ENCODE results near the gene SLC6A3.
A peak's percentile ranks its signal among the peaks of the same experiment; 100 is the strongest.

Gene SLC6A3

DNA sequence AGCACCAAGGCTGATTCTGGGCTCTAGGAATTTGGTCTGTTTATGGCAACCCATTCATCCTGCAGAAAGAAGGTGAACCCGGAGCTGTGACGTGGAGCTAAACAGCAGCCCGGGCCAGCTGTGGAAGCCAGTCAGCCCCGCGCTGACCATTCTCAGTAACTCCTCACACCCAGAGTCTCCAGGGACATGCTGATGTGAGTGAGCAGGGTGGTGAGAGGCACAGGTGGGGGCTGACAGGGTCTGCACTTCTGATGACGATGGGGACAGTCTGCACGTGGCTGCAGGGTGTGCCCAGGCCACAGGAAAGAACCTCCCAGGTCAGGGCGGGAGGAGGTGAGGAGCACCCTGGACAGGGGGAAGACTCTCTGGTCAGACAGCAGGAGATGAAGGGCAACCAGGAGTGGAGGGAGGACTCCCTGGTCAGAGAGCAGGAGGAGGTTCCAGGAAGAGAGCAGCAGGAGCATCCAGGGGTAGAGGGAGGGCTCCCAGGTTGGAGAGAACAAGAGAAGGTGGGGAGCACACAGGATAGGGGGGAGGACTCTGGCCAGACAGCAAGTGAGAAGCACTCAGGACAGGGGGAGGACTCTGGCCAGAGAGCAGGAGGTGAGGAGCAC is 26.1 kb upstream of the SLC6A3 start:
- in situ Hi-C loops (cut with MboI; ENCODE audit: low sequenced_read_pairs, unreplicated experiment): no loop called here
- TF ChIP-seq, protein P1, sequence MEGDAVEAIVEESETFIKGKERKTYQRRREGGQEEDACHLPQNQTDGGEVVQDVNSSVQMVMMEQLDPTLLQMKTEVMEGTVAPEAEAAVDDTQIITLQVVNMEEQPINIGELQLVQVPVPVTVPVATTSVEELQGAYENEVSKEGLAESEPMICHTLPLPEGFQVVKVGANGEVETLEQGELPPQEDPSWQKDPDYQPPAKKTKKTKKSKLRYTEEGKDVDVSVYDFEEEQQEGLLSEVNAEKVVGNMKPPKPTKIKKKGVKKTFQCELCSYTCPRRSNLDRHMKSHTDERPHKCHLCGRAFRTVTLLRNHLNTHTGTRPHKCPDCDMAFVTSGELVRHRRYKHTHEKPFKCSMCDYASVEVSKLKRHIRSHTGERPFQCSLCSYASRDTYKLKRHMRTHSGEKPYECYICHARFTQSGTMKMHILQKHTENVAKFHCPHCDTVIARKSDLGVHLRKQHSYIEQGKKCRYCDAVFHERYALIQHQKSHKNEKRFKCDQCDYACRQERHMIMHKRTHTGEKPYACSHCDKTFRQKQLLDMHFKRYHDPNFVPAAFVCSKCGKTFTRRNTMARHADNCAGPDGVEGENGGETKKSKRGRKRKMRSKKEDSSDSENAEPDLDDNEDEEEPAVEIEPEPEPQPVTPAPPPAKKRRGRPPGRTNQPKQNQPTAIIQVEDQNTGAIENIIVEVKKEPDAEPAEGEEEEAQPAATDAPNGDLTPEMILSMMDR (IDR thresholded peaks at IDR 0.05; ENCODE audit: borderline replicate concordance, control extremely low read depth, extremely low read depth, insufficient read depth, missing control alignments): no peak
- DNase-seq (ENCODE audit: low spot score): no peak

DNA sequence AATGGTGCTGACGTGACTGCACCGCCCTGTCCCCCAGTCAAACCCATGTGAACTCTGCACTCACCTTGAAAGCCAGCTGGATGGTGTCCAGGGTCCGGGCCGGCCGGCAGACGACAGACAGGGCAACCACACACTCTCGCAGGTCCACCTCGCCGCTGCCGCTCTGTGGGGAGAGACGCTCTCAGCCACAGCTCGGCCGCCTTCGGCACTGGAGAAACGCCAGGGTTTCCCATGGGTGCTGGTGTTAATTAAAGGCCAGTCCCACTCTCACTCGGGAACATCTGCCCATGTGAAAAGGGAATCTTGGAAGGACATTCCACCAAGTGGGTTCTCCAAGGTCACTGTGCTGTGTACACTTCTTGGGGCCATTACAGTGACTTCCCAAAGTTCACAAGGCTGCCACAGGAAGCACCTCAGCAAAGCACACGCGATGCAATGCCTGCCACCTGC is 25.5 kb upstream of the SLC6A3 start:
- TF ChIP-seq, protein P1 (IDR thresholded peaks at IDR 0.05; ENCODE audit: borderline replicate concordance, control extremely low read depth, extremely low read depth, insufficient read depth, missing control alignments): no peak
- in situ Hi-C loops (cut with MboI; ENCODE audit: low sequenced_read_pairs, unreplicated experiment): no loop called here
- DNase-seq (ENCODE audit: low spot score): no peak

DNA sequence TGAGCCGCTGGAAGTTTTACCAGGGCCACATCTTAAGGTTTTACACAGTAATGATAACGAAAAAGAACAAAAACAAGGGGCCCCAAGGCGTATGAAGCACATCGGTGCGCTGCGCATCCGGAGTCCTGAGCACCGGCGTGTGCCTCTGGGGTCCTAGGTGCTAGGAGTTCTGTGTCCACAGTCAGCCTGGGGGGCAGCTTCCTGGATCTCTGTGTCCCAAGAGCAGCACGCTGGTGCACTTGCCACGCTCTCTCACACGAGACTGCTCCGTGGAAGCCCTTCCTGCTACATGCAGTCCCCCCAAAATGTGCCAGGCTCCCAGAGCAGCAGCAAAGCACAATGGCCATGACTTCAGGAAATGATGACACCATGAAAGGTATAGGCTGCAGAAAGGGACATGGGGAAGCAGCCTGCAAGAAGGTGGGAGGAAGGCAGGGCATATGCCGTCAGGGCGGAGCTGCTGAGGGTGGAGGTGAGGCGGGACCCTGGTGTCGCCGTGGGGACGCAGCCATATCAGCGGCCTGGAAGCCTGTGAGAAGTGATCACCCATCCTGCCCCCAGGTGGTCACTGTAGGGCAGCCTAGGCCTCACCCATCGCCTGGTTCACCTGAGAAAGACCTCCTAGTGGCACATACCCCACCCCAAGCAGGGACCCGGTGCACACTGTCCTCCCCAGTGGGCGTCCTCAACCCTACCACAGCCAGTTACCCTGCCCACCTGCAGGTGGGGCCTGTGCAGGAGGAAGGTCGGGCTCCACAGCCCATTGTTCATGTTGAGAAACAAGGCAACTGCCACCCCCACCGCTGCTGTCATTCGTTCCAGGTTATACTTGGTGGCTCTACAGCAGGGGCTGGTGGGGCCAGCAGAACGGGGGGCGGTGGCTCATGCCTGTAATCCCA is 23.6 kb upstream of the SLC6A3 start:
- TF ChIP-seq, protein P1 (IDR thresholded peaks at IDR 0.05; ENCODE audit: borderline replicate concordance, control extremely low read depth, extremely low read depth, insufficient read depth, missing control alignments): no peak
- in situ Hi-C loops (cut with MboI; ENCODE audit: low sequenced_read_pairs, unreplicated experiment): no loop called here
- DNase-seq (ENCODE audit: low spot score): no peak

GRCh38 chr5:1468247-1468612 is 23.0 kb upstream of the SLC6A3 start:
- DNase-seq (ENCODE audit: low spot score): no peak
- TF ChIP-seq, protein P1 (IDR thresholded peaks at IDR 0.05; ENCODE audit: borderline replicate concordance, control extremely low read depth, extremely low read depth, insufficient read depth, missing control alignments): peak; percentile 33
- in situ Hi-C loops (cut with MboI; ENCODE audit: low sequenced_read_pairs, unreplicated experiment): no loop called here

DNA sequence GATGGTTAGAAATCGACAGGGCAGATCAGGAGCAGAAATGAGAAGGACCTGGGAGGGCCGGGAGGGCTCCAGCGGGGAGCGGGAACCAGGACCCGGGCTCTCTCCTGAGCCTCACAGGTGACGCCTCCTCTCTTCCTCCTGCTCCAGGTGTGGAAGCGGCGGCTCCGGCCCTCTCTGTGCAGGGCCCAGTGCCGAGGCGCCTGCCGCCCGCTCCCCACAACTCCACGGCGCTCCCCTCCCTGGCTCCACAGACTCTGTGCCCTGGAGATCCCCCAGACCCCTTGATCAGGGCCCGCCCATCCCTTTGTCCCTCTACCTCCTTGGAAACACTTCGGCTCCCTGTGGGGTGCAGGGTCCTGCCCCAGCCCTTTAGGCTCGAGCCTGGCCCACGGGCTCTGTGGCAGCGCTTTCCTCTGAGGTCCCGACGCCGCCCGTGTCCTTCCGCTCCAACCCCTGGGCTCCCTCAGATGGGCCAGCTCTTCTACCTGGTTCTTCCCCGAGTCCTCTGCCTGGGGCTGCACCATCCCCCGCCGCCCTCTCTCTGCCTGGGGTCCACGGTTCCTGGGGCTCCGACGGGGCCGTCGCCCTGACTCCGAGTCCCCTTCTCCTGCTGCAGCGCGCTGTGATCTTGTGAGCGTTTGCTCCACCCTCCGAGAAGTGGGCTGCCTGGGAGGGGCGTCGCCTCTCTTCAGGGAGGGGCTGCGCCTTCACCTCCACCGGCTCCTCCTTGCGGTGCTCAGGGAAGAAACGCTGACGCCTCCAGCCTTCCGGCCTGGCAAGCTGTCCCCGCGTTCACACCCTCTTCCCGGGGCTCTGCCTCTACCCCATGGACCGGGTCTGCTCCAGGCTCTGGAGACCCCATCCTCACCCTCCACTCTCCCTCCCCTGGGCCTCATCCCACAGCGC is 22.4 kb upstream of the SLC6A3 start:
- TF ChIP-seq, protein P1 (IDR thresholded peaks at IDR 0.05; ENCODE audit: borderline replicate concordance, control extremely low read depth, extremely low read depth, insufficient read depth, missing control alignments): no peak
- DNase-seq (ENCODE audit: low spot score): no peak
- in situ Hi-C loops (cut with MboI; ENCODE audit: low sequenced_read_pairs, unreplicated experiment): no loop called here

DNA sequence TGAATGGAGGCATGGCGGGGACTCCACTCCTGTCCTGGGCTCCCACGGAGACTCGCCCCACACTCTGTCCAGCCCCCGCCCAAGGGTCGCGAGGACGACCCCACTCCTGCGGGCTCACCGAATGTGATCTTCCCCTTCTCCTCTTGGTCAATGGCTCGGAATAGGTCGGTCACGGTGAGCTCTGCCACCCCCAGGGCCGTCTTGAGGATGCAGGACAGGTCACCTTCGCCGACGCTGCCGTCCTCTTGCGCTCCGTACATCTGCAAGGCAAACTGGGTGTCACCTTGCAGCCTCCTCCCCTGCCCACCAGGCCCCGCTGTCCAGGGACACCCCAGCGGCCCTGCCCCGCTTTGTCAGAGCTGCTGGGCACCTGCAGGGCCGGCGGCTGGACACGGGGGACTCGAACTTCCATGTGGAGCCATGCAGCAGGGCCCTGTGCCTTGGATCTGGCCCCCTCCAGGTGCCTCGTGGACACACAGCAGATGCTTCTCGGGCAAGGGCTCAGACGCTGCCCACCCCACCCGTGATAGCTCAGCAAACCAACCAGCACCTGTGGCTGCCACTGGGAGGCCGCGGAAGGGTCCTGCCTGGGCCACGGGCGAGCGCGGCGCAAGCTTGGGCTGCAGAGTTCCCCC is 21.5 kb upstream of the SLC6A3 start:
- no peak for DNase-seq (ENCODE audit: low spot score)
- TF ChIP-seq, protein P1 (IDR thresholded peaks at IDR 0.05; ENCODE audit: borderline replicate concordance, control extremely low read depth, extremely low read depth, insufficient read depth, missing control alignments): no peak
- in situ Hi-C loops (cut with MboI; ENCODE audit: low sequenced_read_pairs, unreplicated experiment): no loop called here
